Panc1 (cell line): Measurements from ENCODE around the gene MAGI3. TPM values are rescaled to one million over a fixed set of nuclear protein-coding genes. Genes with fewer than 3 reads are reported as not detected.
"Not testable (repeated sequence)": the region's sequence is repeated elsewhere in the genome, so short reads cannot be mapped to it uniquely, and the experiment has no call there.

ENCODE experiments used
- ATAC-seq: fragments of 200-7000 bp; cut with Tn5 transposase; 2 replicates; pipeline ENCODE4 v1.9.1; 2020; ENCODE audit warnings: mild to moderate bottlenecking, moderate library complexity
- BruUV-seq: library from RNA; stranded (reverse); fragments of 400-500 nt; replicated peaks from 2 replicates; lab custom pipeline; 2021; lab: Mats Ljungman, UMichigan
- CTCF ChIA-PET: fragments of 300-600 bp; sonication (Branson Sonifier 250); formaldehyde crosslinking; loops from one replicate; lab custom pipeline; 2022; ENCODE audit warnings: antibody characterized with exemption; lab: Charles Lee
- POLR2A ChIA-PET: fragments of 300-600 bp; sonication (Branson Sonifier 250); formaldehyde crosslinking; loops from one replicate; lab custom pipeline; 2022; ENCODE audit warnings: antibody characterized with exemption; lab: Charles Lee
- DNase-seq: peaks from one replicate; pipeline ENCODE4 v3.0.0-alpha.2; 2010; ENCODE audit warnings: low read depth, low spot score
- H3K27ac ChIP-seq: 2 replicates; pipeline ENCODE4 v1.5.1; 2011; ENCODE audit warnings: mild to moderate bottlenecking, low read length, inconsistent platforms
- H3K27me3 ChIP-seq: fragments of 200-500 bp; sonication (Bioruptor generic); 2 replicates; pipeline ENCODE4 v1.6.0; 2014; ENCODE audit warnings: low read length, inconsistent platforms; ENCODE audit not compliant: control insufficient read depth, insufficient read depth
- H3K36me3 ChIP-seq: fragments of 200-500 bp; sonication (Bioruptor generic); 2 replicates; pipeline ENCODE4 v1.5.1; 2014; ENCODE audit warnings: inconsistent platforms, mild to moderate bottlenecking, low read length, moderate library complexity; ENCODE audit not compliant: control insufficient read depth, insufficient read depth
- H3K4me1 ChIP-seq: 2 replicates; pipeline ENCODE4 v1.5.1; 2011; ENCODE audit warnings: inconsistent platforms, mild to moderate bottlenecking, low read length, moderate library complexity; ENCODE audit not compliant: control insufficient read depth, insufficient read depth
- H3K4me3 ChIP-seq, 2 experiments: 2 replicates each; pipeline ENCODE4 v1.5.1; 2011 to 2012; ENCODE audit warnings: low read depth in 2 of 2, low read length in 2 of 2, mild to moderate bottlenecking in 2 of 2, inconsistent platforms in 1 of 2, moderate library complexity in 1 of 2
- H3K9me3 ChIP-seq: fragments of 200-500 bp; sonication (Bioruptor generic); 2 replicates; pipeline ENCODE4 v1.5.1; 2014; ENCODE audit warnings: low read depth, mild to moderate bottlenecking, inconsistent platforms, low read length, moderate library complexity; ENCODE audit not compliant: control insufficient read depth, insufficient read depth
- POLR2AphosphoS5 ChIP-seq: IDR thresholded peaks from 2 replicates; pipeline ENCODE4 v1.6.1; 2012; ENCODE audit warnings: mild to moderate bottlenecking, low read depth, low read length, moderate library complexity
- SIN3A ChIP-seq: IDR thresholded peaks from 2 replicates; pipeline ENCODE4 v1.6.1; 2012; ENCODE audit warnings: low read depth, mild to moderate bottlenecking, low read length, moderate library complexity, borderline replicate concordance; ENCODE audit not compliant: insufficient read depth
- TCF7L2 ChIP-seq: IDR thresholded peaks from 2 replicates; pipeline ENCODE4 v1.6.1; 2011; ENCODE audit warnings: mild to moderate bottlenecking, low read depth, low read length, inconsistent platforms
- in situ Hi-C: cut with HindIII; loops from 2 replicates; pipeline ENCODE4 v1.10.0; 2016; ENCODE audit warnings: low sequenced_read_pairs, low pct_unique_long_range_greater_than_20kb
- intact Hi-C: fragments of 100-400 bp; cut with micrococcal nuclease; formaldehyde crosslinking; loops from one replicate; pipeline ENCODE4 v1.10.0; 2022; ENCODE audit not compliant: unreplicated experiment
- total RNA-seq: library from RNA; stranded (reverse); gene quantifications from one replicate; pipeline ENCODE4 v1.2.1, GENCODE V29; 2021; ENCODE audit not compliant: unreplicated experiment
- TF ChIP-seq, protein P1 (sequence below), 2 experiments: IDR thresholded peaks; 2 replicates each; pipeline ENCODE4 v1.6.1; 2011 to 2012; ENCODE audit warnings: low read depth in 2 of 2, control low read depth in 1 of 2, low read length in 1 of 2, mild to moderate bottlenecking in 1 of 2, moderate library complexity in 1 of 2; ENCODE audit not compliant: insufficient read depth in 1 of 2
- TF ChIP-seq, protein P2 (sequence below): fragments of 450-650 bp; IDR thresholded peaks from 2 replicates; pipeline ENCODE4 v1.5.1; 2017; ENCODE audit warnings: mild to moderate bottlenecking

The MAGI3 gene
- total RNA-seq, 1 experiment from 2014 or later: 10.9 TPM

DNA sequence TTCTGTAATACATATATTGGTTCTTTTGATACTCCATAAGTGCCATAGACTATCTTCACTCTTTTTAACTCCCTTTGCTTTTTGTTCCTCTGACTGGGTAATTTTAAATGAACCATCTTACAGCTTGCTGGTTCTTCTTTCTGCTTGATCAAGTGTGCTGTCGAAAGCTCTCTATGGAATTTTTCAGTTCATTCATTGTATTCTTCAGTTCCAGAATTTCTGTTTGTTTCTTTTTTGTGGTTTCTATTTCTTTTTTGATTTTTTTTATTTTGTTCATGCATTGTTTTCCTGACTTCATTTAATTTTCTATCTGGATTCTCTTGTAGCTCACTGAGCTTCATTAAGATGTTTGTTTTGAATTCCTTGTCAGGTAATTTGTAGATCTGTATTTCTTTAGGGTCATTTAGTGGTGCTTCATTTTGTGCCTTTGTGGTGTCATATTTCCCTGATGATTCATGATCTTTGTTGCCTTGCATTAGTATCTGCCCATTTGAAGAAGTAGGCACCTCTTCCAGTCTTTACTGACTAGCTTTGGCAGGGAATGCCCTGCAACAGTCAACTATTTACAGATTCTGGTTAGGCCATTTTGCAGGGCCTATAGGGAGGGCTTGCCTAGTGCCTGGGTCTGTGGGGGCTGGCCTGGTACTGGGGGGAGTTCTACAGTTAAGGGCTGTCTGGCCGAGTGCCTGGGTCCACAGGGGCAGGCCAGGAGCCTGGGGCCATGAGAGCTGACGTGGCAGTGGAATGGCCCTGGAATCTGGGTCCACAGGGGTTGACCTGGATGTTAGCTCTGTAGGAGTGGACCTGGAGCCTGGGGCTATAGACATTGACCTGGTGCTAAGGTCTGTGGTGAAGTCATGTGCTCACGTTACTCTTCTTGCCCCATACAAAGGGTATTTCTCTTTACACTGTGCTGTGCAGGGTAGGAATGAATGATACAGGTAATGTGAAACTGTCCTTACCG is 89.7 kb downstream of the MAGI3 start:
- Histone ChIP-seq H3K9me3 (0 out of 2 replicates have a peak, but pooled peaks cover 3% of the 10 kb centered on the region), H3K27me3 (no peaks in the 10 kb centered on the region), H3K36me3 (no peaks in the 10 kb centered on the region), H3K4me3 (no peak overlapping the region), H3K27ac (no peak overlapping the region), H3K4me1 (no peaks in the 10 kb centered on the region)
- TF ChIP-seq TCF7L2 (no peak), POLR2AphosphoS5 (no peak), SIN3A (no peak)
- TF ChIP-seq, protein P1, sequence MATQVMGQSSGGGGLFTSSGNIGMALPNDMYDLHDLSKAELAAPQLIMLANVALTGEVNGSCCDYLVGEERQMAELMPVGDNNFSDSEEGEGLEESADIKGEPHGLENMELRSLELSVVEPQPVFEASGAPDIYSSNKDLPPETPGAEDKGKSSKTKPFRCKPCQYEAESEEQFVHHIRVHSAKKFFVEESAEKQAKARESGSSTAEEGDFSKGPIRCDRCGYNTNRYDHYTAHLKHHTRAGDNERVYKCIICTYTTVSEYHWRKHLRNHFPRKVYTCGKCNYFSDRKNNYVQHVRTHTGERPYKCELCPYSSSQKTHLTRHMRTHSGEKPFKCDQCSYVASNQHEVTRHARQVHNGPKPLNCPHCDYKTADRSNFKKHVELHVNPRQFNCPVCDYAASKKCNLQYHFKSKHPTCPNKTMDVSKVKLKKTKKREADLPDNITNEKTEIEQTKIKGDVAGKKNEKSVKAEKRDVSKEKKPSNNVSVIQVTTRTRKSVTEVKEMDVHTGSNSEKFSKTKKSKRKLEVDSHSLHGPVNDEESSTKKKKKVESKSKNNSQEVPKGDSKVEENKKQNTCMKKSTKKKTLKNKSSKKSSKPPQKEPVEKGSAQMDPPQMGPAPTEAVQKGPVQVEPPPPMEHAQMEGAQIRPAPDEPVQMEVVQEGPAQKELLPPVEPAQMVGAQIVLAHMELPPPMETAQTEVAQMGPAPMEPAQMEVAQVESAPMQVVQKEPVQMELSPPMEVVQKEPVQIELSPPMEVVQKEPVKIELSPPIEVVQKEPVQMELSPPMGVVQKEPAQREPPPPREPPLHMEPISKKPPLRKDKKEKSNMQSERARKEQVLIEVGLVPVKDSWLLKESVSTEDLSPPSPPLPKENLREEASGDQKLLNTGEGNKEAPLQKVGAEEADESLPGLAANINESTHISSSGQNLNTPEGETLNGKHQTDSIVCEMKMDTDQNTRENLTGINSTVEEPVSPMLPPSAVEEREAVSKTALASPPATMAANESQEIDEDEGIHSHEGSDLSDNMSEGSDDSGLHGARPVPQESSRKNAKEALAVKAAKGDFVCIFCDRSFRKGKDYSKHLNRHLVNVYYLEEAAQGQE (IDR thresholded peaks at IDR 0.05; ENCODE audit: insufficient read depth in 1 of 2, low read depth in 2 of 2, low read length in 1 of 2): no peak
- TF ChIP-seq, protein P2, sequence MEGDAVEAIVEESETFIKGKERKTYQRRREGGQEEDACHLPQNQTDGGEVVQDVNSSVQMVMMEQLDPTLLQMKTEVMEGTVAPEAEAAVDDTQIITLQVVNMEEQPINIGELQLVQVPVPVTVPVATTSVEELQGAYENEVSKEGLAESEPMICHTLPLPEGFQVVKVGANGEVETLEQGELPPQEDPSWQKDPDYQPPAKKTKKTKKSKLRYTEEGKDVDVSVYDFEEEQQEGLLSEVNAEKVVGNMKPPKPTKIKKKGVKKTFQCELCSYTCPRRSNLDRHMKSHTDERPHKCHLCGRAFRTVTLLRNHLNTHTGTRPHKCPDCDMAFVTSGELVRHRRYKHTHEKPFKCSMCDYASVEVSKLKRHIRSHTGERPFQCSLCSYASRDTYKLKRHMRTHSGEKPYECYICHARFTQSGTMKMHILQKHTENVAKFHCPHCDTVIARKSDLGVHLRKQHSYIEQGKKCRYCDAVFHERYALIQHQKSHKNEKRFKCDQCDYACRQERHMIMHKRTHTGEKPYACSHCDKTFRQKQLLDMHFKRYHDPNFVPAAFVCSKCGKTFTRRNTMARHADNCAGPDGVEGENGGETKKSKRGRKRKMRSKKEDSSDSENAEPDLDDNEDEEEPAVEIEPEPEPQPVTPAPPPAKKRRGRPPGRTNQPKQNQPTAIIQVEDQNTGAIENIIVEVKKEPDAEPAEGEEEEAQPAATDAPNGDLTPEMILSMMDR: no peak
- intact Hi-C loops: no loop called here
- BruUV-seq: no TSS peak
- DNase-seq (no peak), ATAC-seq (no peak)
- POLR2A ChIA-PET: no interaction called here
- in situ Hi-C loops: no loop called here
- CTCF ChIA-PET: no interaction called here

DNA sequence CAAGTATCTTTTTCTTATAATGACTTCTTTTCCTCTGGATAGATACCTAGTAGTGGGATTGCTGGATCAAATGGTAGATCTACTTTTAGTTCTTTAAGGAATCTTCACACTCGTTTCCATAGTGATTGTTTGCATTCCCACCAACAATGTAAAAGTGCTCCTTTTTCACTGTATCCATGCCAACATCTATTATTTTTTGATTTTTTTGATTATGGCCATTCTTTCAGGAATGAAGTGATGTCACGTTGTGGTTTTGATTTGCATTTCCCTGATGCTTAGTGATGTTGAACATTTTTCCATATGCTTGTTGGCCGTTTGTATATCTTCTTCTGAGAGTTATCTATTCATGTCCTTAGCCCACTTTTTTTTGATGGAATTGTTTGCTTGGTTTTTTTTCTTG is 94.8 kb downstream of the MAGI3 start:
- in situ Hi-C loops, H3K36me3 ChIP-seq, POLR2A ChIA-PET, H3K27me3 ChIP-seq, CTCF ChIA-PET, H3K9me3 ChIP-seq, ATAC-seq, BruUV-seq, H3K27ac ChIP-seq, H3K4me1 ChIP-seq, H3K4me3 ChIP-seq, DNase-seq, intact Hi-C loops: not testable (repeated sequence)
